RPMI8226 (cell line): ENCODE data around the gene GDAP2.
A peak's percentile ranks its signal among the peaks of the same experiment; 100 is the strongest.
"Not testable (repeated sequence)": the region's sequence is repeated elsewhere in the genome, so short reads cannot be mapped to it uniquely, and the experiment has no call there.

Experiments used
- DNase-seq: peaks from one replicate; pipeline ENCODE4 v3.0.0-alpha.2; 2015

Gene GDAP2

GRCh38 chr1:117929343-117930172 lies at the start of gene GDAP2, which contains the start of gene WDR3:
TSS of gene GDAP2 (minus strand) at chr1:117929621. CDS start at chr1:117920357, 9,264 bp downstream.
TSS of gene WDR3 (plus strand) at chr1:117929739. CDS start at chr1:117933320, 3,581 bp downstream.
- DNase-seq = peak; percentile 96

GRCh38 chr1:117976381-117976780 lies 47.0 kb upstream of the GDAP2 start:
- no peak for DNase-seq

- no peak for DNase-seq
Observed at GRCh38 chr1:117971777-117972176, 42.4 kb upstream of the GDAP2 start.

GRCh38 chr1:117970252-117970651 lies 40.8 kb upstream of the GDAP2 start:
- DNase-seq = no peak

GRCh38 chr1:117967881-117968280 lies 38.5 kb upstream of the GDAP2 start:
- peak; percentile 35 for DNase-seq

GRCh38 chr1:117967477-117967876 lies 38.1 kb upstream of the GDAP2 start:
- DNase-seq = no peak

- DNase-seq = no peak
Observed at GRCh38 chr1:117964290-117965038, 35.0 kb upstream of the GDAP2 start.

- DNase-seq = no peak
Observed at GRCh38 chr1:117959364-117959763, 29.9 kb upstream of the GDAP2 start.

- DNase-seq = no peak
Observed at GRCh38 chr1:117952386-117952785, 23.0 kb upstream of the GDAP2 start.

- no peak for DNase-seq
Observed at GRCh38 chr1:117942293-117942692, 12.9 kb upstream of the GDAP2 start.

- no peak for DNase-seq
Observed at GRCh38 chr1:117933769-117934168, 4.3 kb upstream of the GDAP2 start.

GRCh38 chr1:117932576-117932975 lies 3.2 kb upstream of the GDAP2 start:
- no peak for DNase-seq

GRCh38 chr1:117930484-117930883 lies 1.1 kb upstream of the GDAP2 start:
- DNase-seq = peak; percentile 4

GRCh38 chr1:117930173-117930447 lies 689 bp upstream of the GDAP2 start:
- peak; percentile 8 for DNase-seq

GRCh38 chr1:117928881-117929342 lies 509 bp downstream of the GDAP2 start:
- peak; percentile 58 for DNase-seq

- no peak for DNase-seq
Observed at GRCh38 chr1:117925981-117926380, 3.4 kb downstream of the GDAP2 start.

- not testable (repeated sequence) for DNase-seq
Observed at GRCh38 chr1:117922717-117923116, 6.7 kb downstream of the GDAP2 start.

- DNase-seq = no peak
Observed at GRCh38 chr1:117921991-117922390, 7.4 kb downstream of the GDAP2 start.

GRCh38 chr1:117919376-117919775 lies 10.0 kb downstream of the GDAP2 start:
- DNase-seq = no peak

- no peak for DNase-seq
Observed at GRCh38 chr1:117911051-117911450, 18.4 kb downstream of the GDAP2 start.

GRCh38 chr1:117905019-117905418 lies 24.4 kb downstream of the GDAP2 start:
- DNase-seq = no peak

GRCh38 chr1:117904485-117904884 lies 24.9 kb downstream of the GDAP2 start:
- DNase-seq = no peak

GRCh38 chr1:117902944-117903343 lies 26.5 kb downstream of the GDAP2 start:
- DNase-seq = no peak

GRCh38 chr1:117899801-117900200 lies 29.6 kb downstream of the GDAP2 start:
- no peak for DNase-seq
